ENCODE results near the gene PTPRA.
A peak's percentile ranks its signal among the peaks of the same experiment; 100 is the strongest.
"Not testable (repeated sequence)": the region's sequence is repeated elsewhere in the genome, so short reads cannot be mapped to it uniquely, and the experiment has no call there.

The PTPRA gene

DNA sequence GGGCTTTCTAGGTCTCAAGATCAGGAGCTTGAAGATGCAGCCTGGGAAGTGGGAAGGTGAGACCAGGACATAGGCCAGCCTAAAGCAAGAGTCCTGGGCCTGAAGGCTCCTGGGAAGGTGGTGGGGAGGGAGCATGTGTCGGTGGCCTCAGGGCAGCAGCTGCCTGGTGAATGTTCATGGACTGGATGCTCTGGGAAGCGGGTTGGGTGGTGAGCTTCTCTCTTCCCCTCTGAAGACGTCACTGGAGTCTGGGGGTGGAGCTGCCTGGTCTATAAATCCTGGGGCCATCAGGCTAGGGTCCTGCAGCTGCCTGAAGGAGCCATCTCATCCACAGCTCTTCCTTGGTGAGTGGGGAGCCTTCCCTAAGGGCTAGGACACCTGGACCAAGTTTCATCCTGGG, 170.0 kb downstream of the PTPRA start, which contains the start of gene GNRH2:
GNRH2 (plus strand) TSS at position 301 of the 400 bp plus-strand sequence. CDS start 793 bp downstream, outside the sequence.
- DNase-seq (ENCODE audit: low read depth), result no peak

DNA sequence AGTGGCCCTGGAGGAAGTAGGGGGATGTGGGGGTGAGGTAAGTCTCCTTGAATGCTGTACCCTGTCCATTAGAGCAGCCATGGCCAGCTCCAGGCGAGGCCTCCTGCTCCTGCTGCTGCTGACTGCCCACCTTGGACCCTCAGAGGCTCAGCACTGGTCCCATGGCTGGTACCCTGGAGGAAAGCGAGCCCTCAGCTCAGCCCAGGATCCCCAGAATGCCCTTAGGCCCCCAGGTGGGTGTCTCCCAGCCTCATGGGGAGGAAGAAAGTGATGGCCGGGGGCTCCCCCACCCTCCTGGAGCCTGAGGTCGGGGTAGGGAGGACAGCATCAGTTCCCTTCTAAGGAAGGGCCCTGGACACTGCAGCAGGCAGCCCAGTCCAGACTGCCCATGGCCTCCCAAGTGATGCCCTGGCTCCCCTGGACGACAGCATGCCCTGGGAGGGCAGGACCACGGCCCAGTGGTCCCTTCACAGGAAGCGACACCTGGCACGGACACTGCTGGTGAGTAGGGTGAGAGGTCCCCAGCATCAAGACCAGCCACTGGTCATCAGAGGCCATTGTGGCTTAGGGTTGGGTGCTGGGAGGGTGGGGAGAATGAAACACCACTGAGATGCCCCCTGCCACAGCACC, 171.2 kb downstream of the PTPRA start:
- no peak for DNase-seq (ENCODE audit: low read depth)

GRCh38 chr20:3045042-3045815, 171.9 kb downstream of the PTPRA start:
- DNase-seq (ENCODE audit: low read depth), result no peak

DNA sequence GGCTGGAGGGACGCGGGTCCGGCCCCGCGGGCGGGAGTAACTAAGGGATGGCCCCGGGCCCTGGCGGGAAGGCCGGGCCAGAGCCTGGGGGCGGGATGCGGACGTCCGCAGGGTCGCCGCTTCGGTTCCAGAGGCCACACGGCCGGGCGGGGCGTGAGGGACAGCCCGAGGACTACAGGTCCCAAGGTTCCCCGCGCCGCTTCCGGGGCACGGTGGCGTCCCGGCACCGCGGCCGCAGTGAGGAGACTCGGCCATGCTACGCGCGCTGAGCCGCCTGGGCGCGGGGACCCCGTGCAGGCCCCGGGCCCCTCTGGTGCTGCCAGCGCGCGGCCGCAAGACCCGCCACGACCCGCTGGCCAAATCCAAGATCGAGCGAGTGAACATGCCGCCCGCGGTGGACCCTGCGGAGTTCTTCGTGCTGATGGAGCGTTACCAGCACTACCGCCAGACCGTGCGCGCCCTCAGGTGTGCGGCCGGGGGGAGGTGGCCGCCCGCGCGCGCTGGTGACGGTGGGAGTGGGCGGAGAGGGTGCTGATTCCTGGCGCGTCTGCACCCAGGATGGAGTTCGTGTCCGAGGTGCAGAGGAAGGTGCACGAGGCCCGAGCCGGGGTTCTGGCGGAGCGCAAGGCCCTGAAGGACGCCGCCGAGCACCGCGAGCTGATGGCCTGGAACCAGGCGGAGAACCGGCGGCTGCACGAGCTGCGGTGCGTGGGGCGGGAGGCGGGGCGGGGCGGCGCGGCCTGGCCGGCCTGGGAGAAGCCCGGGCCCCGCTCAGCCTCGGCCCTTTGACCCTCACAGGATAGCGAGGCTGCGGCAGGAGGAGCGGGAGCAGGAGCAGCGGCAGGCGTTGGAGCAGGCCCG, 172.8 kb downstream of the PTPRA start, which contains the start of gene MRPS26:
MRPS26 (plus strand) TSS at position 237 of the 861 bp plus-strand sequence; CDS start at position 254, 17 bp downstream.
- DNase-seq (ENCODE audit: low read depth), result peak; percentile 68

DNA sequence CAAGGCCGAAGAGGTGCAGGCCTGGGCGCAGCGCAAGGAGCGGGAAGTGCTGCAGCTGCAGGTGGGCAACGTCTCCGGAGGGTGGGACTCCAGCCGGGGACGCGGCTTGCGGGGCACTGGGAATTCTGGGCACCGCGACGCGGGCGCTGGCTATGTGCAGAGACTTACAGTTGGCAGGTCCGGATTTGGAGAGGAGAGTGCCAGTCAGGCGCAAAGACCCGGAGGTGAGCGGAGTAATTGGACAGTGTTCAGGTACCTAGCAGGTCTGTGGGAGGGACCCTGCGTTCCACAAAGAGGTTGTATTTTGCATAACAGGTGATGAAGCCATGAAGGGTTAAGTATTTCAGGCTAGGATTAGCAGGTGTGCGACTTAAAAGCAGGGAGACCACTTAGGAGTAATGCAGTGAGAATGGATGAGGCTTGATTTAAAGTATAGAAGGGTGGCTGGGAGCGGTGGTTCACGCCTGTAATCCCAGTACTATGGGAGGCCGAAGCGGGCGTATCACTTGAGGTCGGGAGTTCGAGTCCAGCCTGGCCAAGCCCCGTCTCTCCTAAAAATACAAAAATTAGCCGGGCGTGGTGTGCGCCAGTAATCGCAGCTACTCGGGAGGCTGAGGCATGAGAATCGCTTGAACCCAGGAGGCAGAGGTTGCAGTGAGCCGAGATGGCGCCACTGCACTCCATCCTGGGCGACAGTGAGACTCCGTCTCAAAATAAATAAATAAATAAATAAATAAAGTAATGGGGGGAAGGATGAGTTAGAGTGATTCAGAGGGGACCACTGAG, 173.6 kb downstream of the PTPRA start:
- no peak for DNase-seq (ENCODE audit: low read depth)

GRCh38 chr20:3047486-3048419, 174.5 kb downstream of the PTPRA start:
- DNase-seq (ENCODE audit: low read depth), result no peak

- DNase-seq (ENCODE audit: low read depth), result no peak
These were observed 178.2 kb downstream of the PTPRA start for GRCh38 chr20:3051385-3052019.

GRCh38 chr20:3059489-3059888, 186.2 kb downstream of the PTPRA start:
- no peak for DNase-seq (ENCODE audit: low read depth)

- not testable (repeated sequence) for DNase-seq (ENCODE audit: low read depth)
These were observed 190.8 kb downstream of the PTPRA start for GRCh38 chr20:3064119-3064518.

- DNase-seq (ENCODE audit: low read depth), result no peak
These were observed 194.1 kb downstream of the PTPRA start for GRCh38 chr20:3067139-3068014.

DNA sequence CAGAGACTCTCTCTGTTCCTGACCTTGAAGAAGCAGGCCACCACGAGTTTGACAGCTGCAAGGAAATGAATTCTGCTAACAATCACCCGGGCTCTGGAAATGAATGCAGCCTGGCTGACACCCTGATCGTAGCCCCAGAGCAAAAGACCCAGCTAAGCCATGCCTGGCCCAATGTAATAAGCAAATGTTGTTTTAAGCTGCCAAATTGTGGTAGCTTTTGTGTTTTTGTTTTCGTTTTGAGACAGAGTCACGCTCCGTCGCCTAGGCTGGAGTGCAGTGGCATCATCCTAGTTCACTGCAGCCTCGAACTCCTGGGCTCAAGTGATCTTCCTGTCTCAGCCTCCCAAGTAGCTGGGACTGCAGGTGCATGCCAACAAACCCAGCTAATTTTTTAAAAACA, 194.8 kb downstream of the PTPRA start:
- DNase-seq (ENCODE audit: low read depth), result no peak

DNA sequence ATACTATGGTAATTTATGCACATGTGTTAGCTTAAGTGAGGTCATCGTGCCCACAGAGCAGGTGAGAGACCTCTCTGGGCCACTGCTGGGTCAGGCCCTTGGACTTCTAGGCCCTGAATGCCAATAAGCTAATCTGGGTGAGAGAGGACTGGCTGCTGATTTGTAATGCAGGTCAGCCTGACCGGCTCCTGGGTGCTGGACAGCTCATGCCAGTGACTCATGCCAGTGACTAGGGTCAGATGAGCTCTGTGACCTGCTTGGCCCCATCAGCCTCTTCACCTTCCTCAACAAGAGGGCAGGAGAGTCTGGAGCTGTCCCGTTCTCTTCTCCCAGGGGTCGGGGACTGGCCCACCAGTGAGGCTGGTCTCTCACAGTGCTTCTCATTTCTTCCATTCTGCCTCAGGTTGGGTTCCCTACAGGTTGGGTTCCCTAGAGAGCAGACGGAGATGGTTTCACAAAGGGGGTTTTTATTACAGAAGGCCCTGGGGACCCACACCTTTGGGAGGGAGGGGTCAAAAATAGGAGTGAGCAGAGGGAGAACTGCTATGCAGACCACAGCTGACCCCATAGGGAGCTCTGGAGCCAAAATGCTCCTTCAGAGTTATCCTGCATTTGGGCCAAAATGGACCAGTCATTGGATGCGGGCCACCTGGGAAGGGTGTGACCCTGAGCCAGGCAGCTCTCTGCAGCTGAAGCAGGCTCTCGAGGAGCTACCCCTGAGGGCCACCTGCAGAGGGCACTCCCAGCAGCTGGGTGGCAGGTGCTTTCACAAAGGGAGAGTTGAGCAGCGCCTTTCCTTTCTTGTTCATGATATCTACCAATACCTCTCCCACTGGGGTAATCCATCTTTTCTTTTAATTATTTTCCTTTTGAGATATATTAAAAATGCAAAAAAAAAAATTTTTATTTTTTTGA, 196.0 kb downstream of the PTPRA start:
- DNase-seq (ENCODE audit: low read depth), result no peak

DNA sequence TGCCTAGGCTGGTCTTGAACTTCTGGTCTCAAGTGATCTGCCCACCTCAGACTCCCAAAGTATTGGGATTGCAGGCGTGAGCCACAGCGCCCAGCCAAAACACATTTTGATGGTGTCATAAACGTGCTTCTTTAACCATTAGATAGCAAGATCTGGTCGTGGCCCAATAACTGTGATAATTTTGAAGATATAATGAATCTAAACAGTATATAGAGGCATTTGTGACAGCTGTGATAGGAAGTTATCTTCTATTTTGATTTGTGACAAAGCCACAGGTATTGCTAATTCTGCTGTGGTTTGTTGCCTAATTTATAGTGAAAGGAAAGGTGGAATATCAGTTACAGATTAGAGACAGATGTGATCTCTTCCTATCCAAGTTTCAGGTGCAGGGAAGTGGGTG, 197.4 kb downstream of the PTPRA start:
- no peak for DNase-seq (ENCODE audit: low read depth)

- DNase-seq (ENCODE audit: low read depth), result no peak
These were observed 198.0 kb downstream of the PTPRA start for GRCh38 chr20:3071266-3071609.

- DNase-seq (ENCODE audit: low read depth), result no peak
These were observed 198.6 kb downstream of the PTPRA start, which contains the start of gene OXT for GRCh38 chr20:3071610-3072529. TSS of gene OXT (plus strand) at chr20:3071620. CDS start at chr20:3071656, 36 bp downstream.

DNA sequence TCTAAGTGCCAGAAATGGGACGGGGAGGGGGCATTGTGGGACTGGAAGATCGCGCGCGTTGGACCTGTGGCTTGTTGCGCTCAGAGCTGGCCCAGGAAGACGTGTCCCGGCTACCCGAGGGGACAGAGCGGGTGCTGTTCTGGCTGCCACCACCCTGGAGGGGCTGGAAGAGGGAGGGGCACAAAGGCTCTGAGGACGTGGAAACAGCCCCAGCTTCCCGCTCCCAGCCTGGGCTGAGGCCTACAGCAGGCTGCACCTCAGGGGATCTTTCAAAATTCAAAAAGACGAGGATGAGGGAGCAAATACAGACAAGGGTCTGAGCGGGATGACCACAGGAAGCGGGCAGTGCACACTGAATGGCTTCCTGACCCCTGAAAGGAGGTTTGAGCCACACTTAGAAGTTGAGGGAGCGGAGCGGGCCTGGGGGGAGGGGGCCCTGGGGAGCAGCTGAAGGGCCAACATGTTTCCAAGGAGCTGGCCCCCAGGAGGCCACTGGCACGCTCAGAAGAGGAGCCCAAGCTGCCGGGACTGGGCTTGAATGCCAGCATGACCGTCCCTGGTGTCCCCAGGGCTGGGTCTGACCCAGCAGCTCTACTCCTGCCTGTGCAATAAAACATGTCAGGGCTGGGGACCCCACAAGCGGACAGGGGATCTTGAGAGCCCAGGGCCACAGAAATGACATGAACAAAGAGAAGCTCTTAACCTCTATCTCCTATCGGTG, 199.4 kb downstream of the PTPRA start:
- DNase-seq (ENCODE audit: low read depth), result no peak

All from stimulated activated CD8-positive, alpha-beta memory T cell treated with anti-CD3 and anti-CD28 coated beads, Interleukin-15, amount 100 ng/mL, for 24 hours (primary cell).